Measurements from ENCODE around the gene CBFA2T2. TPM values are rescaled to one million over a fixed set of nuclear protein-coding genes. Genes with fewer than 3 reads are reported as not detected.

The CBFA2T2 gene
- total RNA-seq, 1 experiment from 2014 or later, result 13.1 TPM

DNA sequence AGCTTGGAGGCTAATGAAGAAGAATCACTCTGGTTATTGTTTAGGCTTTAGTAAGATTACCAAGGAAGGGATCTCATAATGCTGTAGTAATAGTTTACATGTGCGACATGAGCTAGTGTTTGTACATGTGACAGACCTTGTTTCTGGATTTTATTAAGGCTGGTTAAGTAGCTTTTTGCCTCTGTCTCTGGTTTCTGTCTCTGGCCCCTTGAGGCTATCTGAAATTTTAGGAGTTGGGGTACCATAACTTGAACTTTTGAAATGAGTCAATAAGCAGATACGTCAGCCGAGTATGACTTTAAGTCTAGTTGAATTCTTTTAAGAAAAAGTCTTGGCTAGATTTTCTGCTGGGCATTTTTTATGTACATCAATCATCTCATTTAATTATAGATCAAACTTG lies 9.5 kb downstream of the CBFA2T2 start:
- BruUV-seq (replicated peaks), result no TSS peak
- H3K27me3 ChIP-seq (replicated peaks; ENCODE audit: insufficient read depth, low read depth, low read length, poor library complexity), result no peaks in the 10 kb centered on the region
- H3K4me1 ChIP-seq (ENCODE audit: insufficient read depth, low read length, poor library complexity, severe bottlenecking), result no peaks in the 10 kb centered on the region
- H3K9me3 ChIP-seq (ENCODE audit: low read depth, low read length, poor library complexity, severe bottlenecking), result no peaks in the 10 kb centered on the region
- DNase-seq (ENCODE audit: low spot score), result no peak
- ChIA-PET POLR2A (ENCODE audit: low non-redundant PET) (interaction anchor here (0.9 kb wide), 1 partner anchor 9 kb away, joined by 3 read pairs; the partner anchor contains the start of gene CBFA2T2), CTCF (no interaction called here)
- H3K27ac ChIP-seq (ENCODE audit: low read depth, low read length, poor library complexity, severe bottlenecking), result no peak overlapping the region
- intact Hi-C loops (cut with micrococcal nuclease; ENCODE audit: unreplicated experiment), result no loop called here
- TF ChIP-seq EZH2 (IDR thresholded peaks at IDR 0.05; ENCODE audit: borderline replicate concordance, low read depth, low read length, poor library complexity, severe bottlenecking), result no peak
- TF ChIP-seq, protein P1, sequence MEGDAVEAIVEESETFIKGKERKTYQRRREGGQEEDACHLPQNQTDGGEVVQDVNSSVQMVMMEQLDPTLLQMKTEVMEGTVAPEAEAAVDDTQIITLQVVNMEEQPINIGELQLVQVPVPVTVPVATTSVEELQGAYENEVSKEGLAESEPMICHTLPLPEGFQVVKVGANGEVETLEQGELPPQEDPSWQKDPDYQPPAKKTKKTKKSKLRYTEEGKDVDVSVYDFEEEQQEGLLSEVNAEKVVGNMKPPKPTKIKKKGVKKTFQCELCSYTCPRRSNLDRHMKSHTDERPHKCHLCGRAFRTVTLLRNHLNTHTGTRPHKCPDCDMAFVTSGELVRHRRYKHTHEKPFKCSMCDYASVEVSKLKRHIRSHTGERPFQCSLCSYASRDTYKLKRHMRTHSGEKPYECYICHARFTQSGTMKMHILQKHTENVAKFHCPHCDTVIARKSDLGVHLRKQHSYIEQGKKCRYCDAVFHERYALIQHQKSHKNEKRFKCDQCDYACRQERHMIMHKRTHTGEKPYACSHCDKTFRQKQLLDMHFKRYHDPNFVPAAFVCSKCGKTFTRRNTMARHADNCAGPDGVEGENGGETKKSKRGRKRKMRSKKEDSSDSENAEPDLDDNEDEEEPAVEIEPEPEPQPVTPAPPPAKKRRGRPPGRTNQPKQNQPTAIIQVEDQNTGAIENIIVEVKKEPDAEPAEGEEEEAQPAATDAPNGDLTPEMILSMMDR (conservative IDR thresholded peaks at IDR 0.05; ENCODE audit: low read depth, low read length), result no peak
- H3K4me3 ChIP-seq (ENCODE audit: low read depth, low read length, poor library complexity, severe bottlenecking), result no peak overlapping the region
- no peaks in the 10 kb centered on the region for H3K36me3 ChIP-seq (ENCODE audit: insufficient read depth, low read length, poor library complexity, severe bottlenecking)

DNA sequence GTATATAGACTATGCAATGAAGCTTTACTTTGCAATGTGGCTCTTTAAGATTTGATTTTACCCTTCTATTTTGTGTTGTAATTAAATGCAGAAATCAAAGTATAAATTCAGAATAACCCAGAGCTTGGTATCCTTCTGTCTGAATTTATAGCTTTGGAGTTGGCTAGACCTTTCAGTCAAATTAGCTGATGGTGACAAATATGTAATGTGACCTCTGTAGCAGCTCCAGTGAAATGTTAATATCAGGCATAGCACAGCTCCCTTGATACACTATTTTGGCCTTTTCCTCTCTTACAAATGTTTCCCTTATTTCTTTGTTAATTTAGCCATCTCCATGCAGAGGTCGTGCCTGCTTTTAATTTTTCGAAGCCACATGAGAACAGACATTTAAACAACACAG lies 11.1 kb downstream of the CBFA2T2 start:
- Histone ChIP-seq H3K27ac (ENCODE audit: low read depth, low read length, poor library complexity, severe bottlenecking) (no peak overlapping the region), H3K9me3 (ENCODE audit: low read depth, low read length, poor library complexity, severe bottlenecking) (no peaks in the 10 kb centered on the region), H3K4me1 (ENCODE audit: insufficient read depth, low read length, poor library complexity, severe bottlenecking) (no peaks in the 10 kb centered on the region), H3K36me3 (ENCODE audit: insufficient read depth, low read length, poor library complexity, severe bottlenecking) (no peaks in the 10 kb centered on the region), H3K4me3 (ENCODE audit: low read depth, low read length, poor library complexity, severe bottlenecking) (no peak overlapping the region), H3K27me3 (replicated peaks; ENCODE audit: insufficient read depth, low read depth, low read length, poor library complexity) (no peaks in the 10 kb centered on the region)
- no TSS peak for BruUV-seq (replicated peaks)
- intact Hi-C loops (cut with micrococcal nuclease; ENCODE audit: unreplicated experiment), result no loop called here
- TF ChIP-seq EZH2 (IDR thresholded peaks at IDR 0.05; ENCODE audit: borderline replicate concordance, low read depth, low read length, poor library complexity, severe bottlenecking), result no peak
- TF ChIP-seq, protein P1 (conservative IDR thresholded peaks at IDR 0.05; ENCODE audit: low read depth, low read length), result no peak
- ChIA-PET POLR2A (ENCODE audit: low non-redundant PET) (interaction anchor here (0.5 to 0.6 kb wide), 2 partner anchors 90 to 184 kb away, joined by 3 to 6 read pairs; no protein-coding TSS in a partner anchor), CTCF (no interaction called here)
- no peak for DNase-seq (ENCODE audit: low spot score)

DNA sequence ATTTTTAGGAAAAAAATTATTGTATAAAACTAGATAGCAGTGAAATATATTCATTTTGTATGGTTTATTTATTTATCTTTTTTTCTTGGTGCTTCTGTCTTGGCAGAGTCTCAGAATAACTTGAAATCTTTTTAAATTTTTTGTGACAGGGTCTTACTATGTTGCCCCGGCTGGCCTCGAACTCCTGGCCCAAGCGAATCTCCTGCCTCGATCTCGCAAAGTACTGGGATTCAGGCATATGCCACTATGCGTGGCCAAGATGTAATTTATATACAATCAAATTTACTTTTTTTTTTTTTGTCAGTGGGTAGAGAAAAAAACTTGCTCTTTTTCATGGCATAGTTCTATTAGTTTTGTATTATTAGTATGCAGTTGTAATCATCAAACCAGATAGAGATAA lies 13.7 kb downstream of the CBFA2T2 start:
- ChIA-PET POLR2A (ENCODE audit: low non-redundant PET) (no interaction called here), CTCF (interaction anchor here (0.6 kb wide), 1 partner anchor 490 kb away, joined by 6 read pairs; the partner anchor contains the start of gene RALY)
- BruUV-seq (replicated peaks), result no TSS peak
- intact Hi-C loops (cut with micrococcal nuclease; ENCODE audit: unreplicated experiment), result no loop called here
- Histone ChIP-seq H3K4me1 (ENCODE audit: insufficient read depth, low read length, poor library complexity, severe bottlenecking) (no peaks in the 10 kb centered on the region), H3K9me3 (ENCODE audit: low read depth, low read length, poor library complexity, severe bottlenecking) (no peaks in the 10 kb centered on the region), H3K27ac (ENCODE audit: low read depth, low read length, poor library complexity, severe bottlenecking) (no peak overlapping the region), H3K4me3 (ENCODE audit: low read depth, low read length, poor library complexity, severe bottlenecking) (no peak overlapping the region), H3K27me3 (replicated peaks; ENCODE audit: insufficient read depth, low read depth, low read length, poor library complexity) (no peaks in the 10 kb centered on the region), H3K36me3 (ENCODE audit: insufficient read depth, low read length, poor library complexity, severe bottlenecking) (no peaks in the 10 kb centered on the region)
- no peak for DNase-seq (ENCODE audit: low spot score)
- TF ChIP-seq, protein P1 (conservative IDR thresholded peaks at IDR 0.05; ENCODE audit: low read depth, low read length), result no peak
- TF ChIP-seq EZH2 (IDR thresholded peaks at IDR 0.05; ENCODE audit: borderline replicate concordance, low read depth, low read length, poor library complexity, severe bottlenecking), result no peak

All from A673 (cell line).